ENCODE data around the gene SULT1C4. TPM values are rescaled to one million over a fixed set of nuclear protein-coding genes. Genes with fewer than 3 reads are reported as not detected.

The SULT1C4 gene
- total and polyA plus RNA-seq, 2 of the 8 experiments (the other 6 are each of a cell fraction or from before 2014, with no cell fraction given) = 1.5 to 2.1 TPM

- Histone ChIP-seq H3K23me2 (ENCODE audit: low read depth, low read length) (no peaks in the 10 kb centered on the region), H2BK12ac (ENCODE audit: low read depth, low read length) (no peak overlapping the region), H4K5ac (ENCODE audit: insufficient read length, low read depth, low read length) (no peak overlapping the region), H2BK20ac (ENCODE audit: low read length) (no peak overlapping the region), H4K20me1 (replicated peaks in 1 of 2; ENCODE audit: control insufficient read depth in 1 of 2, insufficient read depth in 2 of 2, low read length in 2 of 2) (no peaks in the 10 kb centered on the region), H3K4me1 (replicated peaks in 1 of 4; ENCODE audit: control insufficient read depth in 3 of 4, insufficient read depth in 4 of 4, low read length in 3 of 4) (no peaks in the 10 kb centered on the region), H3K56ac (replicated peaks; ENCODE audit: insufficient read length, low read depth, low read length) (no peak overlapping the region), H3K23ac (ENCODE audit: insufficient read length) (no peak overlapping the region), H2BK120ac (replicated peaks; ENCODE audit: low read depth, low read length) (no peak overlapping the region), H3K79me1 (ENCODE audit: low read depth, low read length) (no peaks in the 10 kb centered on the region), H3K14ac (ENCODE audit: insufficient read length) (no peak overlapping the region), H4K8ac (ENCODE audit: extremely low read depth, insufficient read depth, low read length) (no peak overlapping the region), H3K27ac (ENCODE audit: low read depth, low read length) (no peak overlapping the region), H3K79me2 (ENCODE audit: control insufficient read depth in 1 of 2, insufficient read depth in 2 of 2, low read length in 2 of 2) (no peaks in the 10 kb centered on the region), H3K4me2 (ENCODE audit: insufficient read depth in 1 of 2, low read depth in 2 of 2, low read length in 2 of 2) (no peak overlapping the region), H3K9ac (replicated peaks in 1 of 4; ENCODE audit: extremely low read depth in 1 of 4, low read depth in 3 of 4, low read length in 3 of 4) (no peak overlapping the region), H3K36me3 (ENCODE audit: control insufficient read depth in 2 of 4, insufficient read depth in 4 of 4, low read length in 3 of 4) (no peaks in the 10 kb centered on the region), H3K4me3 (ENCODE audit: extremely low read depth in 1 of 4, insufficient read depth in 2 of 4, low read depth in 3 of 4, low read length in 4 of 4) (no peak overlapping the region), H3K27me3 (replicated peaks in 1 of 4; ENCODE audit: control insufficient read depth in 3 of 4, extremely low read depth in 1 of 4, insufficient read depth in 3 of 4, low read length in 3 of 4) (no peaks in the 10 kb centered on the region), H2BK5ac (ENCODE audit: low read depth, low read length) (no peak overlapping the region), H4K91ac (replicated peaks; ENCODE audit: insufficient read length, low read length) (no peak overlapping the region), H2AK5ac (ENCODE audit: low read depth, low read length) (no peak overlapping the region), H2AFZ (ENCODE audit: low read length) (no peak overlapping the region), H2BK15ac (ENCODE audit: low read length) (no peak overlapping the region), H3K4ac (replicated peaks; ENCODE audit: insufficient read length, low read depth, low read length) (no peak overlapping the region), H3K9me3 (ENCODE audit: insufficient read depth in 2 of 2, low read depth in 1 of 2, low read length in 1 of 2) (no peaks in the 10 kb centered on the region), H3K18ac (ENCODE audit: extremely low read depth, low read length) (no peak overlapping the region)
- FAIRE-seq = no peak
- no peak for DNase-seq (ENCODE audit: low read depth in 1 of 2, low spot score in 2 of 2)
- ChIA-PET CTCF (ENCODE audit: partially characterized antibody) (interaction anchor here (1.6 kb wide), 1 partner anchor 13 kb away, joined by 4 read pairs; no protein-coding TSS in a partner anchor), POLR2A (ENCODE audit: partially characterized antibody) (no interaction called here)
- TF ChIP-seq SIRT6 (IDR thresholded peaks at IDR 0.05; ENCODE audit: low read length) (no peak), KDM1A (IDR thresholded peaks at IDR 0.05; ENCODE audit: borderline replicate concordance, low read length) (no peak), GTF2F1 (IDR thresholded peaks at IDR 0.05; ENCODE audit: borderline replicate concordance, low read depth, low read length) (no peak), MAX (IDR thresholded peaks at IDR 0.05) (no peak), KDM5A (IDR thresholded peaks at IDR 0.05; ENCODE audit: low read length) (no peak), ASH2L (IDR thresholded peaks at IDR 0.05; ENCODE audit: low read length) (no peak), TEAD4 (IDR thresholded peaks at IDR 0.05; ENCODE audit: low read depth, low read length) (no peak)
- 82% methylated on average over 2 of the region's 2 CpGs; no CpG with 5 or more reads in 1 of the 2 experiments for WGBS, 2 experiments (ENCODE audit: extremely low coverage in 1 of 2, insufficient coverage in 1 of 2, insufficient read length in 1 of 2, insufficient replicate concordance in 2 of 2, low coverage in 1 of 2, low lambda C conversion rate in 2 of 2, missing lambda C conversion rate in 1 of 2)
These were observed 37.2 kb downstream of the SULT1C4 start for GRCh38 chr2:108414945-108415344.

All from H1 (cell line).